Endothelial cell of umbilical vein (primary cell): ENCODE measurements around the gene CCDC138. TPM values are rescaled to one million over a fixed set of nuclear protein-coding genes. Genes with fewer than 3 reads are reported as not detected.

Experiments
- BruUV-seq: library from RNA; stranded (reverse); fragments of 400-500 nt; replicated peaks from 2 replicates; lab custom pipeline; 2021; lab: Mats Ljungman, UMichigan
- CTCF ChIA-PET: fragments of 300-600, 350-600 bp; sonication (Branson Sonifier 250); formaldehyde crosslinking; loops from one replicate; lab custom pipeline; 2021; ENCODE audit warnings: antibody characterized with exemption, inconsistent platforms; lab: Charles Lee
- POLR2A ChIA-PET: fragments of 300-600, 350-600 bp; sonication (Branson Sonifier 250); formaldehyde crosslinking; loops from one replicate; lab custom pipeline; 2021; ENCODE audit warnings: antibody characterized with exemption, inconsistent platforms; lab: Charles Lee
- DNase-seq: peaks from one replicate; pipeline ENCODE4 v3.0.0-alpha.2; 2011; ENCODE audit warnings: low read depth, low spot score
- FAIRE-seq: peaks from 2 replicates; lab custom pipeline; 2011; peaks lifted over from hg19 to GRCh38; lab: Jason Lieb, UNC
- H2AFZ ChIP-seq: 2 replicates; pipeline ENCODE4 v1.6.0; 2012; ENCODE audit warnings: low read depth, low read length, control low read depth, inconsistent platforms
- H3K27ac ChIP-seq: 2 replicates; pipeline ENCODE4 v1.5.1; 2011; ENCODE audit warnings: low read depth, mild to moderate bottlenecking, control low read depth, low read length, moderate library complexity; ENCODE audit not compliant: insufficient read depth
- H3K27me3 ChIP-seq, 2 experiments: 2 replicates each; pipeline versions ENCODE4 v1.6.0 to v1.6.1; 2011; ENCODE audit warnings: low read length in 2 of 2, mixed read lengths in 1 of 2; ENCODE audit not compliant: control insufficient read depth in 2 of 2, insufficient read depth in 2 of 2
- H3K36me3 ChIP-seq, 2 experiments: 2 replicates in 1 of 2; 3 replicates in 1 of 2; pipeline ENCODE4 v1.5.1; 2011; ENCODE audit warnings: low read length in 2 of 2, mild to moderate bottlenecking in 1 of 2, moderate library complexity in 1 of 2; ENCODE audit not compliant: control insufficient read depth in 2 of 2, insufficient read depth in 2 of 2; ENCODE audit errors: extremely low read depth in 1 of 2
- H3K4me1 ChIP-seq: 3 replicates; pipeline ENCODE4 v1.5.1; 2011; ENCODE audit warnings: mild to moderate bottlenecking, low read length; ENCODE audit not compliant: control insufficient read depth, insufficient read depth; ENCODE audit errors: extremely low read depth
- H3K4me2 ChIP-seq: 2 replicates; pipeline ENCODE4 v1.6.1; 2011; ENCODE audit warnings: low read length, control low read depth, mixed read lengths; ENCODE audit not compliant: insufficient read depth
- H3K4me3 ChIP-seq, 3 experiments: fragments of 200-600 bp in 1 of 3; sonication (generic), shearing (Covaris generic) in 1 of 3; replicated peaks in 1 of 3; 2 replicates each; pipeline ENCODE4 v1.5.1; 2011 to 2016; ENCODE audit warnings: control low read depth in 3 of 3, low read length in 3 of 3, mild to moderate bottlenecking in 2 of 3, inconsistent platforms in 1 of 3, low read depth in 1 of 3, moderate library complexity in 1 of 3; ENCODE audit not compliant: insufficient read depth in 1 of 3
- H3K79me2 ChIP-seq: 2 replicates; pipeline ENCODE4 v1.6.0; 2012; ENCODE audit warnings: low read length, inconsistent platforms; ENCODE audit not compliant: control insufficient read depth, insufficient read depth
- H3K9ac ChIP-seq: replicated peaks from 2 replicates; pipeline ENCODE3; 2011; ENCODE audit warnings: low read length, control low read depth; ENCODE audit not compliant: insufficient read depth; ENCODE audit errors: extremely low read depth
- H3K9me1 ChIP-seq: replicated peaks from 3 replicates; pipeline ENCODE4 v1.6.0; 2011; ENCODE audit warnings: mild to moderate bottlenecking, low read length; ENCODE audit not compliant: control insufficient read depth, insufficient read depth; ENCODE audit errors: extremely low read depth
- H3K9me3 ChIP-seq: replicated peaks from 2 replicates; pipeline ENCODE4 v1.5.1; 2012; ENCODE audit warnings: low read length, inconsistent platforms; ENCODE audit not compliant: control insufficient read depth, insufficient read depth
- H4K20me1 ChIP-seq: replicated peaks from 2 replicates; pipeline ENCODE3; 2011; ENCODE audit warnings: mild to moderate bottlenecking, low read length; ENCODE audit not compliant: control insufficient read depth, insufficient read depth; ENCODE audit errors: extremely low read depth
- EZH2 ChIP-seq: IDR thresholded peaks from 2 replicates; pipeline ENCODE4 v1.6.1; 2012; ENCODE audit warnings: borderline replicate concordance, low read depth, mild to moderate bottlenecking, moderate library complexity, low read length, inconsistent platforms; ENCODE audit not compliant: severe bottlenecking
- FOS ChIP-seq: IDR thresholded peaks from 2 replicates; pipeline ENCODE4 v1.6.1; 2011; ENCODE audit warnings: mild to moderate bottlenecking, low read length, moderate library complexity, borderline replicate concordance; ENCODE audit not compliant: insufficient read depth
- GATA2 ChIP-seq: IDR thresholded peaks from 2 replicates; pipeline ENCODE4 v1.7.0; 2011; ENCODE audit warnings: low read depth, mild to moderate bottlenecking, moderate library complexity, mixed read lengths, low read length; ENCODE audit not compliant: insufficient read length, insufficient read depth
- JUN ChIP-seq: IDR thresholded peaks from 2 replicates; pipeline ENCODE4 v1.6.1; 2011; ENCODE audit warnings: borderline replicate concordance, low read depth; ENCODE audit not compliant: insufficient read length, insufficient read depth
- MYC ChIP-seq: IDR thresholded peaks from one replicate; pipeline ENCODE4 v1.6.1; 2011; ENCODE audit warnings: mild to moderate bottlenecking, low read depth, low read length
- POLR2A ChIP-seq: IDR thresholded peaks from 2 replicates; pipeline ENCODE4 v1.6.1; 2012; ENCODE audit warnings: low read depth, mild to moderate bottlenecking, control low read depth, low read length
- POLR2AphosphoS5 ChIP-seq: IDR thresholded peaks from 2 replicates; pipeline ENCODE4 v1.6.1; 2012; ENCODE audit warnings: low read depth, mild to moderate bottlenecking, control low read depth, low read length, moderate library complexity; ENCODE audit not compliant: insufficient read depth
- dilution Hi-C: fragments of 300-500 bp; cut with MboI; formaldehyde crosslinking; loops from one replicate; pipeline ENCODE4 v1.15.0; 2019; ENCODE audit warnings: low sequenced_read_pairs; ENCODE audit not compliant: extremely low pct_ligation_motif_present
- intact Hi-C: fragments of 100-400 bp; cut with micrococcal nuclease; formaldehyde crosslinking; loops from one replicate; pipeline ENCODE4 v1.10.0; 2022
- polyA plus RNA-seq, 4 experiments: library from polyadenylated mRNA; depleted of rRNA in 3 of 4; stranded (reverse) in 3 of 4; unstranded in 1 of 4; fragments of >200 nt; gene quantifications; 2 replicates each; pipeline versions ENCODE4 v1.2.1 to v1.2.3, GENCODE V29; 2011 to 2012; ENCODE audit warnings: missing spikeins in 1 of 4
- total RNA-seq: library from RNA; stranded (reverse); gene quantifications from 2 replicates; pipeline ENCODE4 v1.2.3, GENCODE V29; 2021
- TF ChIP-seq, protein P1 (sequence below): IDR thresholded peaks from 2 replicates; pipeline ENCODE4 v1.6.1; 2011; ENCODE audit not compliant: insufficient read depth, insufficient read length
- TF ChIP-seq, protein P2 (sequence below), 2 donors: IDR thresholded peaks; 1 replicate in 1 of 2; 2 replicates in 1 of 2; pipeline ENCODE4 v1.5.1; 2011; ENCODE audit warnings: low read length in 2 of 2, mild to moderate bottlenecking in 2 of 2, moderate library complexity in 2 of 2, control low read depth in 1 of 2, inconsistent platforms in 1 of 2, low read depth in 1 of 2; ENCODE audit not compliant: insufficient read depth in 1 of 2; ENCODE audit errors: extremely low read depth in 1 of 2

The CCDC138 gene
- total and polyA plus RNA-seq, 2 donors (not counting 3 experiments of a cell fraction or from before 2014, with no cell fraction given) = 1.5 to 10.8 TPM

DNA sequence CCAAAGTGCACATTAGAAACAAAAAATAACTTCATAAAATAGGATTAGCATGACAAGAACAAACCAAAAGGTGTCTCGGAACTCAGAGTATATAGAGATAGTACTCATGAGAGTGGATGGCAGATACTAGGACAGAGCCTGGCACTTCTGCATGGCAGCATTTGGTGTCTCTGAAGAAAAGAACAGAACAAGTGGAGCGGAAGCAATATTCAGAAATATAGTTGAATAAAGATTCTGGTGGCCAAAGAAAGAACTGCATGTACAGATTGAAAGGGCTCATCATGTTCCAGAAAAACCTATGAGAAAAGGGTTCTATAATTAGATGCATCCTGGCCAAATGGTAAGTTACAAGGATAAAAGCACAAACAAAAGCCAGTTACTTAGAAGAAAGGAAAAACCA lies 90.9 kb downstream of the CCDC138 start:
- Histone ChIP-seq H3K79me2 (no peaks in the 10 kb centered on the region), H3K9me1 (no peaks in the 10 kb centered on the region), H2AFZ (no peak overlapping the region), H3K4me1 (no peaks in the 10 kb centered on the region), H3K9me3 (no peaks in the 10 kb centered on the region), H3K36me3 (no peaks in the 10 kb centered on the region), H3K9ac (no peak overlapping the region), H3K4me3 (no peak overlapping the region), H4K20me1 (no peaks in the 10 kb centered on the region), H3K4me2 (no peak overlapping the region), H3K27ac (no peak overlapping the region), H3K27me3 (no peaks in the 10 kb centered on the region)
- dilution Hi-C loops (no loop called here), intact Hi-C loops (no loop called here)
- FAIRE-seq (no peak), DNase-seq (no peak)
- BruUV-seq = no TSS peak
- CTCF ChIA-PET = no interaction called here
- no peak for TF ChIP-seq POLR2A
- TF ChIP-seq, protein P1, sequence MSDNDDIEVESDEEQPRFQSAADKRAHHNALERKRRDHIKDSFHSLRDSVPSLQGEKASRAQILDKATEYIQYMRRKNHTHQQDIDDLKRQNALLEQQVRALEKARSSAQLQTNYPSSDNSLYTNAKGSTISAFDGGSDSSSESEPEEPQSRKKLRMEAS = no peak
- TF ChIP-seq MYC = no peak
- no peak for TF ChIP-seq EZH2
- no peak for TF ChIP-seq JUN
- no peak for TF ChIP-seq POLR2AphosphoS5
- no peak for TF ChIP-seq GATA2
- no peak for TF ChIP-seq FOS
- TF ChIP-seq, protein P2, sequence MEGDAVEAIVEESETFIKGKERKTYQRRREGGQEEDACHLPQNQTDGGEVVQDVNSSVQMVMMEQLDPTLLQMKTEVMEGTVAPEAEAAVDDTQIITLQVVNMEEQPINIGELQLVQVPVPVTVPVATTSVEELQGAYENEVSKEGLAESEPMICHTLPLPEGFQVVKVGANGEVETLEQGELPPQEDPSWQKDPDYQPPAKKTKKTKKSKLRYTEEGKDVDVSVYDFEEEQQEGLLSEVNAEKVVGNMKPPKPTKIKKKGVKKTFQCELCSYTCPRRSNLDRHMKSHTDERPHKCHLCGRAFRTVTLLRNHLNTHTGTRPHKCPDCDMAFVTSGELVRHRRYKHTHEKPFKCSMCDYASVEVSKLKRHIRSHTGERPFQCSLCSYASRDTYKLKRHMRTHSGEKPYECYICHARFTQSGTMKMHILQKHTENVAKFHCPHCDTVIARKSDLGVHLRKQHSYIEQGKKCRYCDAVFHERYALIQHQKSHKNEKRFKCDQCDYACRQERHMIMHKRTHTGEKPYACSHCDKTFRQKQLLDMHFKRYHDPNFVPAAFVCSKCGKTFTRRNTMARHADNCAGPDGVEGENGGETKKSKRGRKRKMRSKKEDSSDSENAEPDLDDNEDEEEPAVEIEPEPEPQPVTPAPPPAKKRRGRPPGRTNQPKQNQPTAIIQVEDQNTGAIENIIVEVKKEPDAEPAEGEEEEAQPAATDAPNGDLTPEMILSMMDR (IDR thresholded peaks at IDR 0.05; ENCODE audit: extremely low read depth in 1 of 2, insufficient read depth in 1 of 2, low read depth in 1 of 2, low read length in 2 of 2) = no peak
- POLR2A ChIA-PET = no interaction called here
